GM12801 (cell line): ENCODE data around the gene MAN1B1.

ENCODE experiments used
- CTCF ChIP-seq: IDR thresholded peaks from one replicate; pipeline ENCODE4 v1.5.1; 2011; ENCODE audit warnings: control low read depth; ENCODE audit not compliant: insufficient read length; ENCODE audit errors: extremely low read depth

The MAN1B1 gene

DNA sequence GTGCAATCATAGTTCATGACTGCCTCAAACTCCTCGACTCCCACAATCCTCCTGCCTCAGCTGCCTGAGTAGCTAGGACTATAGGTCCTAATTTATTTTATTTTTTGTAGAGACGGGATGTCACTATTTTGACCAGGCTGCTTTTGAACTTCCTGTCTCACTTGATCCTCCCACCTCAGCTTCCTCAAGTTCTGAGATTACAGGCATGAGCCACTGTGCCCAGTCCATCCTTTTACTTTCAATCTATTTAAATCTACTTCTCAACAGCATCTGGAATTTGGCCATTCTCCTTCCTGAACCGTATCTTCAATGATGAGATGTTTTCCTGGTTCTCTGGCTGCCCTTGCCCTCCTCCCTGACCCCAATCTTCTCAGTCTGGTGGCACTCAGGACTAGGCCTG lies 40.0 kb downstream of the MAN1B1 start:
- TF ChIP-seq CTCF: no peak

DNA sequence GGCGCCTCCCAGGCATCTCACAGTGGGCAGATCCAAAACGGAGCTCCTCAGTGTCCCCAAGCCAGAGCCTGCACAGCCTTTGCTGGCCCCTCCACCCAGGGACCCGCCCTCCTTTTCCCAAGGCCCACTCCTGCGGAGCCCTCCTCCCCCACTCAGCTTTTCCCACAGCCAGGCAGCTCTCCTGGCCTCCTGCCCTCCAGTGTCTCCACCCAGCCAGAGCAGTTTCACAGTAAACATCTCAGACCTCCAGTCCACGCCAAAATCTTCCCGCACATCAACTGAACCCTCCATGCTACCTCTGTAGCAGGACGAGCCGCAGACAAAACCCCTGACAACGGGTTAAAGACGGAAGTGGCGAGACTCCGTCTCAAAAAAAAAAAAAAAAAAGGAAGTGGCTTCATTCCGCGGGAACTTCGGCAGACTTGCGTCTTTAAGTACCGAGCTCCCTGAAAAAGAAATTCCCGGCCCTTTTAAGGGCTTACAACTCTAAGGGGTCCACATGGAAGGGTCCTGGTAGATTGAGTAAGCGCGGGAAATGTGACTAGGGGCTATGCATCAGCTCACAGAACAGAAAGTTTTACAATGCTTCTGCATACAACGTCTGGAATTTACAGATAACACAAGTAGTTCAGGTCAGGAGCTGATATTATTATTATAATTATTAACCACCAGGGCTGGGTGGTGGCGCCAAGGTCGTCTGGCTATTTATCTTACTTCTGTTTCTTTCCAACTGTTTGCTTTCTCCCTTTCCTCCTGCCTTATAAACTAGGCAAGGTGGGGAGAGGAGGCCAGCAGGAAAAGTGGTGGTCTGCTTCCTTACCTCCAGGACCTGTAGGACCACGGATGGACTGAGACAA lies 40.7 kb downstream of the MAN1B1 start:
- no peak for TF ChIP-seq CTCF

- no peak for TF ChIP-seq CTCF
Measured at GRCh38 chr9:137128158-137128861, 41.5 kb downstream of the MAN1B1 start.

DNA sequence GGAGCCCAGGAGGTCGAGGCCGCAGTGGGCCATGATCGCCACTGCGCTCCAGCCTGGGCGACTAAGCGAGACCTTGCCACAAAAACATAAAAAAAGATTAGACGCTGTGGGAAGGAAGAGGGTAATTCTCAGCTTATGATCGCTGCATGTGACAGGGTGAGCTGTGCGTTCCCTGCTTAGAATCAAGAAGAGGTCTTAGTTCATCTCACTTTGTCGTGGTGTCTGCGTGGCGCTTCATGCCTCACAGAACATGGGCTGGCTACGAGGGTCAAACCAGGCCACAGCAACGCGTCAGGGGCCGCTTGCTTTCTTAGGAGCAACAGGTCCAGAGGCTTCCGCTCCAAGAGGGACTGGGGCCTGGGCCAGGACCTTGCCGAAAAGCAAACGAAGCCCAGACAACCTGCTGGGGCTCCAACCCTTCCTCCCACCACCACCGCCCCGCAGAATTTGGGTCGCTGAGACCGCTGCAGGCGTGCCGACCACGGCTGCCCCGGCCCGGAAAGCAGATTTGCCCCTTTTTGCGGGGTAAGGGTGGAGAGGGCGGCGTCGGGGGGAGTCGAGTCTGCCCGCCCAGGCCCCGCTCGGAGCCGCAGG lies 42.2 kb downstream of the MAN1B1 start:
- no peak for TF ChIP-seq CTCF

DNA sequence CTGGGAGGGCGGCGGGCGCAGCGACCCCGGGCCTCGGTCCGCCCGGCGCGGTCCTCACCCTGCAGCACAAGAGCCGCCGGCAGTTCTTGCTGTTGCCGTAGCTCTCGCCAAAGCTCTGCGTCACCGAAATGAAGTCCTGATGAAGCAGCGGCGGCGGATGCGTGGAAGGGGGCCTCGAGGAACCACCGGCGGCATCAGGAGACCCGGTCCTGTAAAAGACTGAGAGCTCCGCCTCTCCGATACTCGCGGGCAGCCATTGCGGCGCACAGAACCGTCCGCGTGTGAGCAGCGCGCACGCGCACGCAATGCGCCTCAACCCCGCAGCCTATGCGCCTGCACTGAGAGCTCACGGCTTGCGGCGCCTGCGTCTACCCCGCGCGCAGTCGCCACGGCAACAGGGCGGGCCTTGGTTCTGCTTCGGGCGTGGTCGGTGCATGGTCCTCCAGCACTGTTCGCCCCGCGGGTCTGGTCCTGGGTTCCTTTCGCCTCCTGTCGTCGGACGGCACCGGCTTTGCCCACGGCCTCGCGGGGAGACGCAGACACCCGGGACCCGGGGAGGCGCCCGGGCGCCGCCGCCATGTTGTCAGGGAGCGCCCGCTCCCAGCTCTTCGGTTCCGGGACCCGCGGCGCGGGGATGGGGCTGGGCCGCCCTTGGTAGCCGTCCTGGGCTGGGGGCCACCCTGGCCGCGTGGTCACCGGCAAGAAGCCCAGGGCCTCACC lies 42.8 kb downstream of the MAN1B1 start:
- no peak for TF ChIP-seq CTCF

- no peak for TF ChIP-seq CTCF
Measured at GRCh38 chr9:137130176-137130755, 43.5 kb downstream of the MAN1B1 start.
